ENCODE measurements around the gene PABPN1L. TPM values are rescaled to one million over a fixed set of nuclear protein-coding genes. Genes with fewer than 3 reads are reported as not detected.
A peak's percentile ranks its signal among the peaks of the same experiment; 100 is the strongest.

The PABPN1L gene
- total RNA-seq, 1 donor from 2014 or later, result not detected

DNA sequence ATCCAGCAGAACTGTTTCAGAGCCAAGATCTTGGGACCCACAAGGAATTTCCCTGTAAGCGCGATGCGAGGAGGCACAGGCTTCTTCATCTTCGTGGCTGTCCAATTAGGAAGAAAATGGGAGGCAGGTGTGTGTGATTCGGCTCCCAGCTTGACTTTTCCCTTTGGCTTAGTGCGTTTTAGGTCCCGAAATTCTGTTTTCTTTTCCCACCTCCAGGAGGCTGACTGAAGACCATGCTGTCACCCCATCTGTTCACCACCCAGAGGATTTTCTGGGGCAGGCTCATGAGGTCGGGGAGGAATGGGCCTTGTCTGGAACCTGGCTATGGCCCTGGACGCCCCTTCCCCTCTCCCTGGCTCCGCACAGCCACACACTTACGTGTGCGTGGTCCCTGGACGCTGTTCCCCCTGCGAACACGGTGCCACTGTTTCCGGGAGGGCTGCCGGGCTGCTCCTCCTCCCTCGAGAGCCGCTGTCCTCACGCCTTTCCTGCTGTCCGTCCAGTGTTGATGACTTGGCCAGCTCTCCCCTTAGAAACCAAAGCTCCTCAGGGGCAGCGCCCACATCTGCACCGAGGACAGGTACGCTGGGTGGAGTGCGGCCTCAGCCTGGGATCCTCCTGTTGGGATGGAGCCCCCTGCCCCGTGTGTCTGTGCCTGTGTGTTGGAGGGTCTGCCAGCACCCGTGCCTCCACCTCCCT is 2.7 kb upstream of the PABPN1L start:
- H3F3A ChIP-seq (ENCODE audit: low read depth), result no peaks in the 10 kb centered on the region
- no peak overlapping the region for H3K27ac ChIP-seq
- no peaks in the 10 kb centered on the region for H3K4me1 Mint-ChIP-seq
- H3K9me3 Mint-ChIP-seq, result no peaks in the 10 kb centered on the region
- H2AFZ ChIP-seq (replicated peaks), result no peak overlapping the region
- H3K4me1 ChIP-seq, result no peaks in the 10 kb centered on the region
- H4K20me1 ChIP-seq (ENCODE audit: low read depth), result no peaks in the 10 kb centered on the region
- no peaks in the 10 kb centered on the region for H3K36me3 Mint-ChIP-seq
- peaks cover 4% of the 10 kb centered on the region for H3K27me3 Mint-ChIP-seq (ENCODE audit: insufficient read depth, low read depth)
- no peak overlapping the region for H3K4me3 ChIP-seq
- H3K9ac ChIP-seq, result no peak overlapping the region
- no peaks in the 10 kb centered on the region for H3K27me3 ChIP-seq
- H3K4me2 ChIP-seq, result no peak overlapping the region
- no peaks in the 10 kb centered on the region for H3K79me2 ChIP-seq (ENCODE audit: low read depth)
- no peaks in the 10 kb centered on the region for H3K9me3 ChIP-seq (ENCODE audit: low read depth)
- no peaks in the 10 kb centered on the region for H3K36me3 ChIP-seq
- H3K4me3 Mint-ChIP-seq, result peak overlapping the region; percentile 50
- DNase-seq (ENCODE audit: low spot score), result no peak
- TF ChIP-seq EZH2phosphoT487 (IDR thresholded peaks at IDR 0.05) (no peak), EZH2 (IDR thresholded peaks at IDR 0.05) (no peak)
- TF ChIP-seq, protein P1, sequence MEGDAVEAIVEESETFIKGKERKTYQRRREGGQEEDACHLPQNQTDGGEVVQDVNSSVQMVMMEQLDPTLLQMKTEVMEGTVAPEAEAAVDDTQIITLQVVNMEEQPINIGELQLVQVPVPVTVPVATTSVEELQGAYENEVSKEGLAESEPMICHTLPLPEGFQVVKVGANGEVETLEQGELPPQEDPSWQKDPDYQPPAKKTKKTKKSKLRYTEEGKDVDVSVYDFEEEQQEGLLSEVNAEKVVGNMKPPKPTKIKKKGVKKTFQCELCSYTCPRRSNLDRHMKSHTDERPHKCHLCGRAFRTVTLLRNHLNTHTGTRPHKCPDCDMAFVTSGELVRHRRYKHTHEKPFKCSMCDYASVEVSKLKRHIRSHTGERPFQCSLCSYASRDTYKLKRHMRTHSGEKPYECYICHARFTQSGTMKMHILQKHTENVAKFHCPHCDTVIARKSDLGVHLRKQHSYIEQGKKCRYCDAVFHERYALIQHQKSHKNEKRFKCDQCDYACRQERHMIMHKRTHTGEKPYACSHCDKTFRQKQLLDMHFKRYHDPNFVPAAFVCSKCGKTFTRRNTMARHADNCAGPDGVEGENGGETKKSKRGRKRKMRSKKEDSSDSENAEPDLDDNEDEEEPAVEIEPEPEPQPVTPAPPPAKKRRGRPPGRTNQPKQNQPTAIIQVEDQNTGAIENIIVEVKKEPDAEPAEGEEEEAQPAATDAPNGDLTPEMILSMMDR (IDR thresholded peaks at IDR 0.05), result no peak
- H3K27ac Mint-ChIP-seq, result no peak overlapping the region

DNA sequence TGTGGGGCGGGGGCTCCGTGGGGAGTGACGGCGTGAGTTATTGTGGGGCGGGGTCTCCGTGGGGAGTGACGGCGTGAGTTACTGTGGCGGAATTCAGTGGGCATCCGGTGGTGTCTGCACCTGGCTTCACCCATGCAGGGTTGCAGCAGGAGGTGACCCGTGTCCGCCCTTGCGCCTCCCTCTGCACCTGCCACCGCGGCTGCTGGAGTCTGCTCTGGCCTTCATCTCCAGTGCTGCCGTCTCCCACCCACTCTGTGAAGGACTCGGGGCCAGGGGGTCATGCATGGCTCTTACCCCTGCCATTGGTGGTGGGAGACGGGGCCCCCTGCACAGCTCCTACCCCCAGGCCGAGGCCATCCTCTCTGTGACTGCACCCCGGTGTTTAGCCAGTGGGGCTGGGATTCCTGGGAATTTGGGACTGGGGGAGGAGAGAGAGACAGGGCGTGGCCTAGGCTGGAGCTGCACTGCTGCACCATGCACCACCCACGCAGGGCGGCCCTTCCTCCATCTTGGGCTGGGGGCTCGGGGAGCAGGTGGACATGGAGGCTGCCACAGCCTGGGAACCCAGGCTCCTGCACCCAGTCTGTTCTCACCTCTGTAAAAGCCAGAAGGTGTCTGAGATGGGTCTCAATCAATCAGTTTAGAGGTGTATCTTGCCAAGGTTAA is 1.3 kb upstream of the PABPN1L start:
- H3K27me3 Mint-ChIP-seq (ENCODE audit: insufficient read depth, low read depth), result peaks cover 2% of the 10 kb centered on the region
- H3K4me1 ChIP-seq, result no peaks in the 10 kb centered on the region
- no peak overlapping the region for H3K4me2 ChIP-seq
- H2AFZ ChIP-seq (replicated peaks), result no peak overlapping the region
- H3K9me3 Mint-ChIP-seq, result no peaks in the 10 kb centered on the region
- DNase-seq (ENCODE audit: low spot score), result no peak
- no peak overlapping the region for H3K27ac Mint-ChIP-seq
- H4K20me1 ChIP-seq (ENCODE audit: low read depth), result no peaks in the 10 kb centered on the region
- no peaks in the 10 kb centered on the region for H3K36me3 Mint-ChIP-seq
- H3K4me3 ChIP-seq, result no peak overlapping the region
- no peak overlapping the region for H3K27ac ChIP-seq
- H3K9ac ChIP-seq, result no peak overlapping the region
- H3K79me2 ChIP-seq (ENCODE audit: low read depth), result no peaks in the 10 kb centered on the region
- H3K36me3 ChIP-seq, result no peaks in the 10 kb centered on the region
- H3K4me3 Mint-ChIP-seq, result no peak overlapping the region
- H3K4me1 Mint-ChIP-seq, result no peaks in the 10 kb centered on the region
- TF ChIP-seq EZH2 (IDR thresholded peaks at IDR 0.05) (no peak), EZH2phosphoT487 (IDR thresholded peaks at IDR 0.05) (no peak)
- TF ChIP-seq, protein P1 (IDR thresholded peaks at IDR 0.05), result no peak
- H3K9me3 ChIP-seq (ENCODE audit: low read depth), result no peaks in the 10 kb centered on the region
- no peaks in the 10 kb centered on the region for H3F3A ChIP-seq (ENCODE audit: low read depth)
- H3K27me3 ChIP-seq, result no peaks in the 10 kb centered on the region

DNA sequence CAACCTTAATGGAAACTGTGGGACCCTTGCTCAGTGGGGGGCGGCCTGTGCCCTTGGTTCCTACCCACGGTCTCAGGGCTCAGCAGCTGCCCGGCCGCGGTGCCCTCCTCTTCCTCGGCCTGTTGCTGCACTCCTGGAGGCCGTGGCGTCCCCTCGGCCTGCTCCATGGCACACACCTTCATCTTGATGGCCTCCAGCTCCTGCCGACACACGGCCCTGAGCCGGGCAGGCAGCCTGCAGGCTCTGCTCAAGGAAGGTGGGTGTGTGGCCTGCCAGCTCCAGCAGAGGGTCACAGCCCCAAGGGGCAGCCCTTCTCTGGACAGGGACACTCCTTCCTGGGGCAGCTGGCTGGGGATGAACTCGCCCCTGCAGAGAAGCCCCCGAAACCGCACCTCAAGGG is 718 bp downstream of the PABPN1L start:
- H3K4me3 Mint-ChIP-seq, result no peak overlapping the region
- Histone ChIP-seq H3K36me3 (no peaks in the 10 kb centered on the region), H2AFZ (replicated peaks) (no peak overlapping the region), H3K4me3 (no peak overlapping the region), H3K79me2 (ENCODE audit: low read depth) (no peaks in the 10 kb centered on the region), H4K20me1 (ENCODE audit: low read depth) (no peaks in the 10 kb centered on the region), H3K9ac (peak overlapping the region; percentile 49), H3K27ac (no peak overlapping the region), H3K4me1 (no peaks in the 10 kb centered on the region), H3K27me3 (no peaks in the 10 kb centered on the region), H3F3A (ENCODE audit: low read depth) (no peaks in the 10 kb centered on the region), H3K9me3 (ENCODE audit: low read depth) (no peaks in the 10 kb centered on the region), H3K4me2 (no peak overlapping the region)
- H3K27me3 Mint-ChIP-seq (ENCODE audit: insufficient read depth, low read depth), result peaks cover 2% of the 10 kb centered on the region
- no peak for DNase-seq (ENCODE audit: low spot score)
- no peak overlapping the region for H3K27ac Mint-ChIP-seq
- H3K9me3 Mint-ChIP-seq, result no peaks in the 10 kb centered on the region
- no peaks in the 10 kb centered on the region for H3K36me3 Mint-ChIP-seq
- TF ChIP-seq EZH2phosphoT487 (IDR thresholded peaks at IDR 0.05) (no peak), EZH2 (IDR thresholded peaks at IDR 0.05) (no peak)
- TF ChIP-seq, protein P1 (IDR thresholded peaks at IDR 0.05), result no peak
- H3K4me1 Mint-ChIP-seq, result no peaks in the 10 kb centered on the region

All from neural progenitor cell (in vitro differentiated cells).